Mesodermal cell (in vitro differentiated cells): ENCODE data around the gene TMEM175.

Experiments used
- H3K27ac ChIP-seq: 2 replicates; pipeline ENCODE4 v1.7.0; 2013; ENCODE audit warnings: mild to moderate bottlenecking, low read depth, low read length, moderate library complexity; ENCODE audit not compliant: severe bottlenecking
- H3K36me3 ChIP-seq: 2 replicates; pipeline ENCODE4 v1.7.1; 2013; ENCODE audit warnings: mild to moderate bottlenecking, low read length, moderate library complexity; ENCODE audit not compliant: control insufficient read depth, insufficient read depth
- H3K4me1 ChIP-seq: one replicate; pipeline ENCODE4 v1.7.1; 2013; ENCODE audit warnings: mild to moderate bottlenecking, low read length; ENCODE audit not compliant: insufficient read depth, control insufficient read depth, poor library complexity, severe bottlenecking
- H3K4me3 ChIP-seq: 2 replicates; pipeline ENCODE4 v1.7.0; 2013; ENCODE audit warnings: low read length, control low read depth, mild to moderate bottlenecking; ENCODE audit not compliant: insufficient read depth, poor library complexity, severe bottlenecking; ENCODE audit errors: extremely low read depth
- H3K9me3 ChIP-seq: 2 replicates; pipeline ENCODE4 v1.7.1; 2013; ENCODE audit warnings: mild to moderate bottlenecking, low read length, moderate library complexity; ENCODE audit not compliant: control insufficient read depth
- WGBS, 2 experiments: methylation state at CpG; one replicate each; pipeline ENCODE4 v1.1.5; 2013; ENCODE audit warnings: missing lambda C conversion rate in 2 of 2; ENCODE audit not compliant: insufficient coverage in 2 of 2; 5-methylcytosine and 5-hydroxymethylcytosine counted together

Gene TMEM175

DNA sequence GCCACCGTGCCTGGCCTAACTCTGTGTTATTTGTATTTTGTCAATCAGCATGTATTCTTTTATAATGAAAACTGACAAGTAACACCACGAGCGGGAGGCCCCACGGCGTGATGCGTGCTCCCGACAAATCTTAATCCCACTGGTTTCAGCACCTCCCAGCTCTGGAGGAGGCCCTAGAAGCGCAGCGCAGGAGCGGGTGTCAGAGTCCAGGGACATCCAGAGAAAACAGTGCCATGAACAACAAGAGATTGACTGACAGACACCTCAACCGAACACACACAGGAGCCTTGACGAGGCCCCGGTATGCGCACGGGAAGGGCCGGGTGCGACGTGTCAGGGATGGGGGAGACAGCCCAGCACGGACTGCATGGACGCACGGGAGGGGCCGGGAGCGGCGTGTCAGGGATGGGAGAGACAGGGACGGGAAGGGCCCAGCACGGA is 23.1 kb upstream of the TMEM175 start:
- H3K9me3 ChIP-seq, result peaks cover 8% of the 10 kb centered on the region
- H3K27ac ChIP-seq, result no peak overlapping the region
- H3K4me1 ChIP-seq, result no peaks in the 10 kb centered on the region
- H3K4me3 ChIP-seq, result no peak overlapping the region
- WGBS, 2 experiments, result 96 to 98% methylated on average over 23 to 25 of the region's 26 CpGs
- H3K36me3 ChIP-seq, result peaks cover 44% of the 10 kb centered on the region

DNA sequence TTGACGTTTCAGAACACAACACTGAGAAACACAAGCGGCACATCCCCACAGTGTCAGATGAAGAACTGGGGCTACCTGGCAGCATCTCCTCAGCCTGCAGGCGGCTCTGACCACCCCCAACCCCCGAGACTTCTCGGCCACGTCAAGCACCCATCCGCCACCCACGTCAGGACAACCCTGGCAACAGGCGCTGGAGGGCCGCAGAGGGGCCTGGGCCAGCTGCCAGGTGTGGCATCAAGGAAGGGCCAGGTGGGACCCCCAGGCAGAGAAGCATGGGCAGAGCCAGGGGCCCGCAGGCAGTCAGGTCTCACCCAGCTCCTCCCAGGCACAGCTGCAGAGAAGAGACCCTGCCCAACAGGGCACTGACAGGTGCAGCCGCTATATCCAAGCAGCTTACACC is 22.4 kb upstream of the TMEM175 start:
- no peaks in the 10 kb centered on the region for H3K4me1 ChIP-seq
- peaks cover 39% of the 10 kb centered on the region for H3K36me3 ChIP-seq
- H3K4me3 ChIP-seq, result no peak overlapping the region
- H3K27ac ChIP-seq, result no peak overlapping the region
- WGBS, 2 experiments, result 93 to 96% methylated on average over 6 to 12 of the region's 12 CpGs
- peaks cover 8% of the 10 kb centered on the region for H3K9me3 ChIP-seq

DNA sequence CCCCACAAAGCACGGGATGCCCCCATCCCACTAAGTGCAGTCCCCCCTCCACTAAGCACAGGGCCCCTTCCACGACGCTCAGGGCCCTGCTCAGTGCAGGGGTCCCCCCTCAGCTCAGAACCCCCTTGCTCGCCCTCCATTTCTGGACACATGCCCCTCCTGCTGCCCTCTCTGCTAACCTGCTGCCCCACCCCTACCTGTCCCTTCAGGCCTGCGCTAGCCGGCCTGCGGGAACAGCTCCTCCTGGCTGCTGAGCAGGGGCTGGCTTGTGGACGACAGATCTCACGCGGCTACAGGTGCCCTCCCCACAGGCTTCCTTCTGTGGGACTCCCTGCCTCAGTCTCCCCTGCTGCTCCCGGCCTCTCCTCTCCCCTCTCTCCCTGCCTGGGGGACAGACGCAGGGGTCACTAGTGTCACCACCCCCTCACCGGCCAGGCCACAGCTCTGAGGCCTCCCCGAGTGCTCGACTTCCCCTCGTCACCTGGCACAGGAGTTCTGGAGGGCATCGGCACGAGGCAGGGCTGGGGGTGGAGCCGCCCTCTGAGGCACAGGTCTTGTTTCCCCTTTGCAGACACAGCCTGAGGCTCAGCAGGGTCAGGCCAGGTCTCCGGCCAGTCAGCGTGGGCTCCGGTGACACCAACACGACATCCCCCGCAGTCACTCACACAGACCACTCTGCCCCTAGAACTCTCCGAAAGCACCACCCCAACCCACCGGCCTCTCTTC is 21.7 kb upstream of the TMEM175 start:
- Histone ChIP-seq H3K27ac (no peak overlapping the region), H3K4me3 (no peak overlapping the region), H3K9me3 (peaks cover 8% of the 10 kb centered on the region), H3K4me1 (peaks cover 6% of the 10 kb centered on the region), H3K36me3 (peaks cover 39% of the 10 kb centered on the region)
- 96% methylated on average over 20 to 24 of the region's 26 CpGs for WGBS, 2 experiments

DNA sequence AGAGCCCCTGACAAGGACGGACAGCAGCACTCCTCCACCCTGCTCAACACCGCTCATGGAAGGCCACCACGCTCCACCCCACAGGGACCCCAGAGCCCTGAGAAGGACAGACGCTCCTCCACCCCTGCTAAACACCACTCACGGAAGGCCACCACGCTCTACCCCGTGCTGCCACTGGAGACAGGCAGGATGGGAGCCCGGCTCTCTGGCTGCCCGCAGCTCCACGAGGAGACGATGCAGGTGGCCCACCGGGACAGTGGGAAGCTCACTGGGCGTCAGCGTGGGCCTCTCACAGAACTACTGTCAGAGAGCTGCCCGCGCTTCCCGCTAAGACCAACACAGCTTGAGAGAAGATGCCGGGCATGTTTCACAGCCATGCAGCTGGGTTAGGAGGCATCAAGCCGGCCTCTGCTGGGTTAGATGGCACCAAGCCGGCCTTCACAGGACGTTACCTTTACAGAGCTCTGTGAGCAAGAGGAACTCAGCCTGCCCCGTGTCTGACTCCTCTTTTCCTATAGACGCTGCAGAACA is 21.0 kb upstream of the TMEM175 start:
- H3K27ac ChIP-seq, result no peak overlapping the region
- H3K4me3 ChIP-seq, result no peak overlapping the region
- WGBS, 2 experiments, result 91 to 97% methylated on average over 20 to 23 of the region's 23 CpGs
- H3K9me3 ChIP-seq, result peaks cover 4% of the 10 kb centered on the region
- H3K4me1 ChIP-seq, result peaks cover 6% of the 10 kb centered on the region
- H3K36me3 ChIP-seq, result peaks cover 39% of the 10 kb centered on the region

DNA sequence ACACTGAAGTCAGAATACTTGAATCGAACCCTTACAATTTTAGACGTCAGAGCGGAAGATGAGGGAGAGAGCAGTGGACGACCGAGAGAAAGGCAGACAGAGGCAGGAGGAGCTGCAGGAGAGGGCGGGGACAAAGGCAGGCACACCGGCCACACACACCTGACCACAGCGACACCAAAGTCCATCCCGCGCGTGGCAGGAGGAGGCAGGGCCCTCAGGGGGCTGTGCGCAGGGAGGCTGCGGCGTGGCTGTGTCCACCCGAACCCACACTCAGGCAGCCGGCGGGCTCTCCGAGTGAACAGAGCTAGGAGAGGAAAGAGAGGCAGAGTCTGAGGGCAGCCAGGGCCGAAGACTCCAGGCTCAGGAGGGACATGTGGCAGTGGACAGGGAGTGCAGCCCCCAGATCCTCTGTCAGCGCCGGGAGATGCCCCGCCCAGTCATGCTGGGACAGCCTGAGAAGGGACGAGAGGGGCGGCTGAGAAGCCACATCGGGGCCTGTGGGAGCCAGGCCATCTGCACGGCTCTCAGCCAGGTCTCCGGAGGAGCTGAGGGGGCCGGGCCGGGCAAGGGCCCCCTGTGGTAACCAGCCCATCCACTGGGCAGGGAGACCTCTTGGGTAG is 20.3 kb upstream of the TMEM175 start:
- H3K36me3 ChIP-seq, result peaks cover 35% of the 10 kb centered on the region
- H3K4me1 ChIP-seq, result peaks cover 6% of the 10 kb centered on the region
- no peak overlapping the region for H3K4me3 ChIP-seq
- H3K27ac ChIP-seq, result no peak overlapping the region
- no peaks in the 10 kb centered on the region for H3K9me3 ChIP-seq
- 77 to 81% methylated on average over 22 to 24 of the region's 29 CpGs for WGBS, 2 experiments

DNA sequence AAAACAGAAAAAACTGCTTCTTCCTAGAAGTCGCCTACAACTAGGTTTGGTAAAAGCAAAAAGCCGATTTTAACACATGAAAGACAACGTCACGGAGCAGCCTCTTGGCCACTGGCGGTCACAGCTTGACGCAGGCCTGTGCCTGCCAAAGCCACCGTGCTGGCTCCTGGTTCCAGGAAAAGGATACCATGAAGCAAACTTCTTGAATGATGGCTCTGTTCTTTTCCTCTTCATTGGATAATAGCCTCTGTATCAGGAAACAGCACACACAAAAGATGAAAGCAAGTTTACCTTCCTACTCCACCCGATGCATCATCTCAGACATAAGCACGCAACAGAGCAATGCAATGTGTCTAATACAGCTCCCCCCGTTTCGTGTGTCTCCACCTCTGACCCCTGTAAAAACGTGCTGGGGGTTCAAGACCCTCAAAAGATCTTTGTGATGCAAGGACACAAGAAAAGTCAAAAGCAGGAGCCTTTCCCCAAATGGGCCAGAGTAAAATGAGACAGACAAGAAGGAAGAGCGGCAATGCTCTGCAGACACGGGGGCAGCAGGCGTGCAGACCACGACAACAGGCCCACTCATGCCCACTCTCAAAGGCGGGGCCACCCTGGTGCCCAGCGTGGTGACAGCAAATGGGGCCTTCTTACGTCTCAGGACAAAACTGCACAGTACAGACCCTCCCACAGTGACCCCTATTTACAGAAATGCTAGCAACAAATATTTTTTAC is 19.5 kb upstream of the TMEM175 start:
- Histone ChIP-seq H3K36me3 (peaks cover 31% of the 10 kb centered on the region), H3K4me1 (peaks cover 6% of the 10 kb centered on the region), H3K4me3 (no peak overlapping the region), H3K27ac (no peak overlapping the region), H3K9me3 (no peaks in the 10 kb centered on the region)
- 69 to 78% methylated on average over 18 to 19 of the region's 19 CpGs for WGBS, 2 experiments

DNA sequence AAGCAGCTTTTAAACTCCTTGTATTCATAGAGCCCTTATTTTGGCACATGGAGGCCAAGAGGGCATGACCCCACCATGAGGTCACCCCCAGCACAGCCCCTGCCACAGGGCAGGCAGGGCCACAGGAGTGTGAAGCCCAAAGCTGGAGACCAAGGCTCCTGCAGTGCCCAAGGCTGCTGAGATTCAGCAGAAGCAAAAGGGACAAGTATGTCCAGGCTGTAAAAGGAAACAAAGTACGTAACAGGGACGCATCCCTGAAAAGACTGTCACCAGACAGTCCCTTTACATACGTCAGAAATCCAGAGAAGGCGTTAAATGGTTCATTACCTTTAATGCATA is 19.0 kb upstream of the TMEM175 start:
- 95% methylated on average over 4 of the region's 4 CpGs for WGBS, 2 experiments
- H3K36me3 ChIP-seq, result peaks cover 26% of the 10 kb centered on the region
- H3K9me3 ChIP-seq, result peaks cover 4% of the 10 kb centered on the region
- H3K4me3 ChIP-seq, result no peak overlapping the region
- H3K27ac ChIP-seq, result no peak overlapping the region
- peaks cover 6% of the 10 kb centered on the region for H3K4me1 ChIP-seq

DNA sequence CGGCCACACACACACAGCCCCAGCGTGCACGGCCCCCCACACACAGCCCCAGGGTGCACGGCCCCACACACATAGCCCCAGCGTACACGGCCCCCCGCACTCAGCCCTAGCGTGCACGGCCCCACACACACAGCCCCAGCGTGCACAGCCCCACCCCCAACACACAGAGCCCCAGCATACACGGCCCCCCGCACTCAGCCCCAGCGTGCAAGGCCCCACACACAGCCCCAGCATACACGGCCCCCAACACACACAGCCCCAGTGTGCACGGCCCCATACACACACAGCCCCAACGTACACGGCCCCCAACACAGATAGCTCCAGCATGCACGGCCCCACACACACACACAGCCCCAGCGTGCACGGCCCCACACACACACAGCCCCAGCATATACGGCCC is 17.7 kb upstream of the TMEM175 start:
- peaks cover 6% of the 10 kb centered on the region for H3K4me1 ChIP-seq
- H3K4me3 ChIP-seq, result no peak overlapping the region
- H3K27ac ChIP-seq, result no peak overlapping the region
- WGBS, 2 experiments, result 87% methylated on average over 3 of the region's 21 CpGs; no CpG with 5 or more reads in 1 of the 2 experiments
- peaks cover 21% of the 10 kb centered on the region for H3K36me3 ChIP-seq
- peaks cover 5% of the 10 kb centered on the region for H3K9me3 ChIP-seq

DNA sequence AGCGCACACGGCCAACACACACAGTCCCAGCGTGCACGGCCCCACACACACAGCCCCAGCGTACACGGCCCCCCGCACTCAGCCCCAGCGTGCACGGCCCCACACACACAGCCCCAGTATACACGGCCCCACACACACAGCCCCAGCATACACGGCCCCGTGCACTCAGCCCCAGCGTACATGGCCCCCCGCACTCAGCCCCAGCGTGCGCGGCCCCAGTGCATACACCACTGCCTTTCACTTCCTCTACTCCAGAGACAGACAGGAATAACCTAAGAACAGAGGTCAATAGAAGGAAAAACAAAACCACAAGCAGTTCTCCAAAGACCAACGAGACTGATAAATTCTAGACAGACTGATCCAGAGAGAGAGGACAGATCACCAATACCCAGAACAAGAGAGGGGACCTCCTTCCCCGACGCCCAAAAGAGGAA is 17.2 kb upstream of the TMEM175 start:
- Histone ChIP-seq H3K4me1 (peaks cover 6% of the 10 kb centered on the region), H3K4me3 (no peak overlapping the region), H3K9me3 (peaks cover 5% of the 10 kb centered on the region), H3K27ac (no peak overlapping the region), H3K36me3 (peaks cover 21% of the 10 kb centered on the region)
- WGBS, 2 experiments, result 93 to 98% methylated on average over 7 to 17 of the region's 20 CpGs

DNA sequence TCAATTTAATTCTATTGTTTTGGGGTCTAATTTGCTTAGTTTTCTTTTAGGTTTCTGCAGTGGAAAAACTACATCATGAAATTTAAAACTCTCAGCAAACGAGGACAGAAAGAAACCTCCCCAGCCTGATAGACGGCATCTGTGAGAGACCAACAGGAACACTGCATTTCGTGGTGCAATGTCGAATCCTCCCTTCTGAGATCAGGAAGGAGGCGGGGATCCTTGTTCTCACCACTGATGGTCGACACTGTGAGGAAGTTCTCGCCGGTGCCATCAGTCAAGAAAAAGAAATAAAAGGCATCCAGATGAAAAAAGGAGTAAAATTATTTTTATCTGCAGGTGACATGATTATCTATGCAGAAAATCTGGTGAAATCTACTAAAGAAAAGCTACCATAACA is 16.7 kb upstream of the TMEM175 start:
- Histone ChIP-seq H3K4me1 (peaks cover 6% of the 10 kb centered on the region), H3K9me3 (peaks cover 5% of the 10 kb centered on the region), H3K27ac (no peak overlapping the region), H3K4me3 (no peak overlapping the region), H3K36me3 (peaks cover 21% of the 10 kb centered on the region)
- WGBS, 2 experiments, result 57 to 58% methylated on average over 8 of the region's 8 CpGs
